ENCODE measurements around the gene CLIP4.
A peak's percentile ranks its signal among the peaks of the same experiment; 100 is the strongest.

DNA sequence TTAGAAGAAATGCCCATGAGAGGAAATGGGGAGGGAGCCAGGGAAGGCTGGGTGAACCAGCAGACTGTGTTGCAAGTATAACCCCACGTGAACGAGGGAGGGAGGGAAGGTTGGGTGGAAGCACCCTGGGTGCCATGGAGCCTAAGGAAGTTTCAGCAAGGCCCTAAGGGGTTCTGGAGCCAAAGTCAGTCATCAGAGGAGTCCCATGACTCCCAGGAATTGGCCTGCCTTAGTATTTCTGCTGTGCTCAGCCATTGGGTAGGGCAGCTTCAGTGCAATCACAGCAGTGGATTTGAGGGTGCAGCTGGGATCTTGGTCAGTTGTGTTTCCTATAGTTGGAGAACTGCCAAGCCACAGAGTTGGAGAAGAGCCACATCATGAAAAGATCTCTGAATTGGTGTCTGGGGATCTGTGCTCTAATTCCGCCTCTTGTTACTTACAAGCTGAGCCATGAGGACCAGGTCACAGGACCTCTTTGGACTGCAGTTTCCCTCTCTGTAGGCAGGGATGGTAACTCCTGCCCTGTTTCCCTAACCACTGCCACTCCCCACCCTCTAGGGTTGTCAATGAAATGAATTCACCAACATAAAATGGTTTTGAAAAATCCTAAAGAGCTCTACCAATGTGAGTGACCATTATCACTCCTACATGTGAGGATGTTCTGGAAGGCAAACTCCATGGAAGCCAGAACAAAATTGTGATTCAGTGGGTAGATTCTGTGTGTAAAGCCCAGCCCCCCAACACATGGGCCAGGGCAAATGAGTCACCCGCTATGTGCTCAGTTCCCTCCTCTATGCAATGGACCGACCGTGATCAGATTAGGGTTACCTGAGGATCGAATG, 108.9 kb downstream of the CLIP4 start:
- TF ChIP-seq, protein P1, sequence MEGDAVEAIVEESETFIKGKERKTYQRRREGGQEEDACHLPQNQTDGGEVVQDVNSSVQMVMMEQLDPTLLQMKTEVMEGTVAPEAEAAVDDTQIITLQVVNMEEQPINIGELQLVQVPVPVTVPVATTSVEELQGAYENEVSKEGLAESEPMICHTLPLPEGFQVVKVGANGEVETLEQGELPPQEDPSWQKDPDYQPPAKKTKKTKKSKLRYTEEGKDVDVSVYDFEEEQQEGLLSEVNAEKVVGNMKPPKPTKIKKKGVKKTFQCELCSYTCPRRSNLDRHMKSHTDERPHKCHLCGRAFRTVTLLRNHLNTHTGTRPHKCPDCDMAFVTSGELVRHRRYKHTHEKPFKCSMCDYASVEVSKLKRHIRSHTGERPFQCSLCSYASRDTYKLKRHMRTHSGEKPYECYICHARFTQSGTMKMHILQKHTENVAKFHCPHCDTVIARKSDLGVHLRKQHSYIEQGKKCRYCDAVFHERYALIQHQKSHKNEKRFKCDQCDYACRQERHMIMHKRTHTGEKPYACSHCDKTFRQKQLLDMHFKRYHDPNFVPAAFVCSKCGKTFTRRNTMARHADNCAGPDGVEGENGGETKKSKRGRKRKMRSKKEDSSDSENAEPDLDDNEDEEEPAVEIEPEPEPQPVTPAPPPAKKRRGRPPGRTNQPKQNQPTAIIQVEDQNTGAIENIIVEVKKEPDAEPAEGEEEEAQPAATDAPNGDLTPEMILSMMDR (IDR thresholded peaks at IDR 0.05): no peak
- TF ChIP-seq EP300 (IDR thresholded peaks at IDR 0.05; ENCODE audit: borderline replicate concordance in 1 of 2, low read depth in 1 of 2, low read length in 1 of 2): peak in 1 of 2 experiments; percentile 64; a peak in 2 of 4 replicates
- no peak for TF ChIP-seq POLR2AphosphoS5 (IDR thresholded peaks at IDR 0.05; ENCODE audit: low read depth, low read length)
- peak; percentile 68 for TF ChIP-seq GATA2 (CRISPR knock-in tag; IDR thresholded peaks at IDR 0.05)
- TF ChIP-seq, protein P2, sequence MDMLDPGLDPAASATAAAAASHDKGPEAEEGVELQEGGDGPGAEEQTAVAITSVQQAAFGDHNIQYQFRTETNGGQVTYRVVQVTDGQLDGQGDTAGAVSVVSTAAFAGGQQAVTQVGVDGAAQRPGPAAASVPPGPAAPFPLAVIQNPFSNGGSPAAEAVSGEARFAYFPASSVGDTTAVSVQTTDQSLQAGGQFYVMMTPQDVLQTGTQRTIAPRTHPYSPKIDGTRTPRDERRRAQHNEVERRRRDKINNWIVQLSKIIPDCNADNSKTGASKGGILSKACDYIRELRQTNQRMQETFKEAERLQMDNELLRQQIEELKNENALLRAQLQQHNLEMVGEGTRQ (IDR thresholded peaks at IDR 0.05; ENCODE audit: borderline replicate concordance, low read depth, low read length): no peak

Data from SK-N-SH (cell line).